GM12864 (cell line): ENCODE data around the gene IRS2.

Source experiments
- DNase-seq: peaks from one replicate; pipeline ENCODE4 v3.0.0-alpha.2; 2011; ENCODE audit warnings: low read depth
- H3K4me3 ChIP-seq: 2 replicates; pipeline ENCODE4 v1.5.1; 2011; ENCODE audit warnings: mild to moderate bottlenecking, low read depth, low read length, control low read depth
- TF ChIP-seq, protein P1 (sequence below): IDR thresholded peaks from 2 replicates; pipeline ENCODE4 v1.5.1; 2011; ENCODE audit warnings: low read depth, mild to moderate bottlenecking, moderate library complexity, low read length, control low read depth, inconsistent platforms; ENCODE audit errors: missing control alignments

The IRS2 gene

DNA sequence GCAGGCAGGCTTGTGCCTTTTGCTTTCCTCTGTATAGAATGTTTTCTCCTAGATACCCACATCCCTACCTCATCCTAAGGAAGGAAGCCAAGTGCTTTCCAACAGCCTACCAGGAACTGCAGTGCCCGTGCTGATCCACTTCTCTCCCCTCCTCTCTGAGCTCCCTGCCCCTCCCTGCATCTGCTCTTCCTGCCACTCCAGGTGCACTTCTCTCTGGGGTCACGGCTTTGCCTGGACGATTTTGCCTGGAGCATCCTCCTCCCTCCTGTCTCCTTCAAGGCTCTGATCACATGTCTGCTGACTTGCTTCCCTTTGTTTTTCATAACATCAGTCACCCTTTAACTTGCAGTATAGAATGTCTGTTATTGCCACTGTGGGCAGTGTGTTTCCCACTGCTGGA is 34.7 kb upstream of the IRS2 start:
- no peak for DNase-seq
- TF ChIP-seq, protein P1, sequence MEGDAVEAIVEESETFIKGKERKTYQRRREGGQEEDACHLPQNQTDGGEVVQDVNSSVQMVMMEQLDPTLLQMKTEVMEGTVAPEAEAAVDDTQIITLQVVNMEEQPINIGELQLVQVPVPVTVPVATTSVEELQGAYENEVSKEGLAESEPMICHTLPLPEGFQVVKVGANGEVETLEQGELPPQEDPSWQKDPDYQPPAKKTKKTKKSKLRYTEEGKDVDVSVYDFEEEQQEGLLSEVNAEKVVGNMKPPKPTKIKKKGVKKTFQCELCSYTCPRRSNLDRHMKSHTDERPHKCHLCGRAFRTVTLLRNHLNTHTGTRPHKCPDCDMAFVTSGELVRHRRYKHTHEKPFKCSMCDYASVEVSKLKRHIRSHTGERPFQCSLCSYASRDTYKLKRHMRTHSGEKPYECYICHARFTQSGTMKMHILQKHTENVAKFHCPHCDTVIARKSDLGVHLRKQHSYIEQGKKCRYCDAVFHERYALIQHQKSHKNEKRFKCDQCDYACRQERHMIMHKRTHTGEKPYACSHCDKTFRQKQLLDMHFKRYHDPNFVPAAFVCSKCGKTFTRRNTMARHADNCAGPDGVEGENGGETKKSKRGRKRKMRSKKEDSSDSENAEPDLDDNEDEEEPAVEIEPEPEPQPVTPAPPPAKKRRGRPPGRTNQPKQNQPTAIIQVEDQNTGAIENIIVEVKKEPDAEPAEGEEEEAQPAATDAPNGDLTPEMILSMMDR: no peak
- H3K4me3 ChIP-seq: no peak overlapping the region

DNA sequence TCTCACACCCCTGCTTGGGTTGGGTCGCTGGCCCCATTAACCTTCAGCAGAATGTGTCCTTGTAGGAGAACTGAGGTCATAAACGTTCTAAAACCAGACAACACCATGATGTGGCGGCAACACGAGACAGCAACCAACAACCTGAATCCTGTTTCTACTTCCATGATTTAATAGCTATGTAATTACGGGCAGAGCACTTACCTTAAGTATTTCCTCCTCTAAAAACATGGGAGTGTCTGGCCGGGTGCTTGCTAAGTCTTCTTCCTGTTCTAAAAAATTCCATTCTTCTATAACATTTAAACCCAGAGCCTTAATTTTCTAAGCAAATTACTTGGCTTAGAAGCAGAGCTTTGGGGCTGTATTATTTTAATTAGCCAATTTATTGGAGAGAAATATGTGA is 33.5 kb upstream of the IRS2 start:
- no peak overlapping the region for H3K4me3 ChIP-seq
- DNase-seq: no peak
- TF ChIP-seq, protein P1: no peak

DNA sequence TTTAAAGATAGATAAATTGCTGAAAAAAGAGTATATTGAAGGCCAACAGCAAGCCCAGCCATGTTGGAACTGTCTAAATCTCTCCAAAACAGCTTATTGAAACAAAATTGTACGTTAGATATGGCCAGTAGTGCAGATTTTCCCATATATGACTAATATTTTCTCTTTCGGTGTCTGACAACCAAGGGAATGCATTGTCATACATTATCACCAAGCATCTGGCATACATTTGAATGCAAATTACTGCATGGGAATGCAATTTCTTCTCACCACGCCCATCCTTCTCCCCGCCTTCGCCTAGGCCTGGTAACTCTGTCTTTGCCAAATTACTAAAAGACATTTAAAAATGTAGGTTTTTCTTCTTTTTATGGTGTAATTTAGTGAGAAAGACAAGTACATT is 32.5 kb upstream of the IRS2 start:
- no peak overlapping the region for H3K4me3 ChIP-seq
- TF ChIP-seq, protein P1: no peak
- no peak for DNase-seq

DNA sequence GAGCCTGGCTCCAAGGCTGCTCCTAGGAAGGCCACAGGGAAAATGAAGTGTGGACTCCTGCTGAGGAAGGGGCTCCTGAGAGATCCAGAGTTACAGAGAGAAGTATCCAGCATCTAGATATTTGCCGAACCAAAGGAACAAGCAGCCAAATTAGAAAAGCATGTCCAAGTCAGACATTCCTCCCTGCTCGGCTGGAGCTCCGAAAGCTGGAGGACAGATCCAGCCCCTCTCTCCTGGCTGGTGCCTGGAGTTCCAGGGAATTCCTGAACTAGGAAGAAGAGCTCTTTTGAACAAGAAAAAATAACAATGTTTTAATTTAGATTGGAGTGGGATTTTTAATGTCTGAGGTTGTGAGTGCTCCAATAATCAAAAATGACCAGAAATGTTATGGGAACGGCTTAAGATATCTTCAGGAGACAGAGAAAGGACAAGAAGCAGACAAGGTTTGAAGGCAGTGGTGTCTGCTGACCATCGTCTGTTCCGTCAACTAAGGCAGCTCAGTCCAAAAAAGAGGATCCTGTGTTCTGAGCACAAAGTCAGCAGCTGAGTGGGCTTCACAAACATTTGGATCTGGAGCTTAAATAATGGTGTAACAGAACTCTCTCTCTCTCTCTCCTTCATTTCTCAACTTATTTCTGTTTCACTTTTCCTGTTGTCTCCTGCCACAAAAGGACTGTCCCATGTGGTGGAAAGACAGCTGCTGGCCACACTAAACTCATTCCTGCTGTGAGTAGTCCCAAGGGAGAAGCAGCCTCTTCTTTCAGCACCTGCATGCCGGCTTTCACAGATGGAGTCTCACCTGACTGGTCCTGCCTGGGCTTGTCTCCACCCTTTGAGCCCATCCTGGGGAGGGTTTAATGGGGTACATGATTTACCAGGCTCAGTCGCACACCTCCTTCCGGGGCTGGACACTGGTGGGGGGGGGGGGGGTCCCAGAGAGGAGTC is 31.5 kb upstream of the IRS2 start:
- no peak overlapping the region for H3K4me3 ChIP-seq
- no peak for DNase-seq
- TF ChIP-seq, protein P1: no peak

DNA sequence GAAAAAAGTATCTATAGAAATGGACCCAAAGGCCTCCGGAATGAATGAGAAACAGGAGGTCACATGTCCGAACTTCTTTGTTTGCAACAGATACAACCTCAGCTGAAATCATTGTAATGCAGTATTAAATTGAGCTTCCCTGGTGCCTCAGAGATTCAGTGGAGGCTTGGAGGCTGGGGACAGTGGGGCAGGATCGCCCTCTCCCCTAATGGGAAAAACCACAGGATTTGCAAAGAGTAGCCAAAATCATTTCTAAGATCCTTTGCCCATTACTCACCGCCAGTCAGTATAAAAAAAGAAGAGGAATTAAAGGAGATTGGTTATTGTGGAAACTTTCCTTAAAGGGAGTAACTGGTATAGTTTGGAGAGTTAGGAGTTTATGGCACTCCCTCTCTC is 30.4 kb upstream of the IRS2 start:
- TF ChIP-seq, protein P1: no peak
- no peak for DNase-seq
- H3K4me3 ChIP-seq: no peak overlapping the region

DNA sequence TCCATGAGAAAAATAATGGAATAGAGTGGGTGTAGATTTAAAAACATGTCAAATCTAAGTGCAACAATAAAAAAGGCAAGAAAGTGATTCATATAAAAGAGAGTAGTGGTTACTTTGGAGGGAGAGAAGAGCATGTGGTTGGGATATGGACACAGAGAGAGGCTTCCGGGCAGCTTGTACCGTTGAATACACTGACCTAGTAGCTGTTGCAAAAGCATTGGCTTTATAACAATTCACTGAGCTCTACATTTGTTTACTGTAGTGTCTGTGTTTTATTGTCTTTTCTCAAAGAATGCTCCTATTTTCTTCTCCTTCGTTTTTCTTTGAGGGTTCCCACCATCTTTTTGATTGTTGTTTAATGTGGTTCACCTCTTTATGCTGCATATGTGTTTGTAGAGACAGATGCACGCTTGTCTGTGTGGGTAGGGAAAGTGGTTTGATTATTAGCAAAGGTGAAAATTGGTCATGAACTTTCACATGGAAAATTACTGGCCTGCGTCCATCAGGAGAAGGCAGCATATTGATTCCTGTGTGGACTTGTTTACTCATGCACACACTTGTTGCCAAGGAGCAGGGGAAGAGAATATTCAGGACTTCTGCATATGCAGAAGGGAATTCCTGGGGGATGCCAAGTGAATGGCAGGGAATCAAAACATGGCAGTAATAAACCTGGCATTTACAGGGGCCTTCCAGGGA is 29.9 kb upstream of the IRS2 start:
- no peak for DNase-seq
- H3K4me3 ChIP-seq: no peak overlapping the region
- TF ChIP-seq, protein P1: no peak
